ENCODE data around the gene TSSC4.

The TSSC4 gene

GRCh38 chr11:2434008-2434407 is 33.5 kb downstream of the TSSC4 start:
- H3K9me2 ChIP-seq (ENCODE audit: low read depth, low read length) = no peaks in the 10 kb centered on the region
- no peaks in the 10 kb centered on the region for H3K36me3 ChIP-seq (ENCODE audit: insufficient read depth, low read length)
- H3K27me3 ChIP-seq (ENCODE audit: insufficient read depth, low read length) = no peaks in the 10 kb centered on the region
- no peaks in the 10 kb centered on the region for H4K20me1 ChIP-seq (ENCODE audit: insufficient read depth, low read length)
- H3K4me2 ChIP-seq (ENCODE audit: low read length) = no peak overlapping the region
- H3F3A ChIP-seq (ENCODE audit: insufficient read depth, low read length) = no peaks in the 10 kb centered on the region
- H3K27ac ChIP-seq (ENCODE audit: low read depth, low read length, poor library complexity, severe bottlenecking) = no peak overlapping the region
- no peak overlapping the region for H2AFZ ChIP-seq (ENCODE audit: low read length)
- no peaks in the 10 kb centered on the region for H3K4me1 ChIP-seq (ENCODE audit: insufficient read depth, low read length, severe bottlenecking)
- no peak overlapping the region for H3K4me3 ChIP-seq (ENCODE audit: low read depth, low read length, poor library complexity, severe bottlenecking)
- H3K9ac ChIP-seq (ENCODE audit: low read length) = no peak overlapping the region
- TF ChIP-seq CTCF (IDR thresholded peaks at IDR 0.05; ENCODE audit: low read length) (no peak), EZH2 (IDR thresholded peaks at IDR 0.05; ENCODE audit: borderline replicate concordance, low read length) (no peak)
- H3K9me3 ChIP-seq (ENCODE audit: low read length) = no peaks in the 10 kb centered on the region
- H3K79me2 ChIP-seq (ENCODE audit: insufficient read depth, low read length) = no peaks in the 10 kb centered on the region

GRCh38 chr11:2434506-2435255 is 34.1 kb downstream of the TSSC4 start:
- Histone ChIP-seq H3F3A (ENCODE audit: insufficient read depth, low read length) (no peaks in the 10 kb centered on the region), H4K20me1 (ENCODE audit: insufficient read depth, low read length) (no peaks in the 10 kb centered on the region), H3K4me3 (ENCODE audit: low read depth, low read length, poor library complexity, severe bottlenecking) (no peak overlapping the region), H3K79me2 (ENCODE audit: insufficient read depth, low read length) (no peaks in the 10 kb centered on the region), H3K9me3 (ENCODE audit: low read length) (no peaks in the 10 kb centered on the region), H3K4me1 (ENCODE audit: insufficient read depth, low read length, severe bottlenecking) (no peaks in the 10 kb centered on the region), H3K9ac (ENCODE audit: low read length) (no peak overlapping the region), H2AFZ (ENCODE audit: low read length) (no peak overlapping the region), H3K27ac (ENCODE audit: low read depth, low read length, poor library complexity, severe bottlenecking) (no peak overlapping the region), H3K36me3 (ENCODE audit: insufficient read depth, low read length) (no peaks in the 10 kb centered on the region), H3K27me3 (ENCODE audit: insufficient read depth, low read length) (no peaks in the 10 kb centered on the region), H3K9me2 (ENCODE audit: low read depth, low read length) (no peaks in the 10 kb centered on the region), H3K4me2 (ENCODE audit: low read length) (no peak overlapping the region)
- TF ChIP-seq EZH2 (IDR thresholded peaks at IDR 0.05; ENCODE audit: borderline replicate concordance, low read length) = no peak
- TF ChIP-seq CTCF (IDR thresholded peaks at IDR 0.05; ENCODE audit: low read length) = no peak

GRCh38 chr11:2435288-2436012 is 34.9 kb downstream of the TSSC4 start:
- Histone ChIP-seq H3K9me3 (ENCODE audit: low read length) (no peaks in the 10 kb centered on the region), H3K4me2 (ENCODE audit: low read length) (no peak overlapping the region), H3K36me3 (ENCODE audit: insufficient read depth, low read length) (no peaks in the 10 kb centered on the region), H3F3A (ENCODE audit: insufficient read depth, low read length) (no peaks in the 10 kb centered on the region), H3K9ac (ENCODE audit: low read length) (no peak overlapping the region), H4K20me1 (ENCODE audit: insufficient read depth, low read length) (no peaks in the 10 kb centered on the region), H3K9me2 (ENCODE audit: low read depth, low read length) (no peaks in the 10 kb centered on the region), H3K27ac (ENCODE audit: low read depth, low read length, poor library complexity, severe bottlenecking) (no peak overlapping the region), H3K4me3 (ENCODE audit: low read depth, low read length, poor library complexity, severe bottlenecking) (no peak overlapping the region), H3K79me2 (ENCODE audit: insufficient read depth, low read length) (no peaks in the 10 kb centered on the region), H3K4me1 (ENCODE audit: insufficient read depth, low read length, severe bottlenecking) (no peaks in the 10 kb centered on the region), H2AFZ (ENCODE audit: low read length) (no peak overlapping the region), H3K27me3 (ENCODE audit: insufficient read depth, low read length) (no peaks in the 10 kb centered on the region)
- TF ChIP-seq EZH2 (IDR thresholded peaks at IDR 0.05; ENCODE audit: borderline replicate concordance, low read length) (no peak), CTCF (IDR thresholded peaks at IDR 0.05; ENCODE audit: low read length) (no peak)
